ENCODE results near the gene CADM1. TPM values are rescaled to one million over a fixed set of nuclear protein-coding genes. Genes with fewer than 3 reads are reported as not detected.

The CADM1 gene
- total and polyA plus RNA-seq, 8 donors, result 0.58 to 29.7 (median 5.3) TPM

DNA sequence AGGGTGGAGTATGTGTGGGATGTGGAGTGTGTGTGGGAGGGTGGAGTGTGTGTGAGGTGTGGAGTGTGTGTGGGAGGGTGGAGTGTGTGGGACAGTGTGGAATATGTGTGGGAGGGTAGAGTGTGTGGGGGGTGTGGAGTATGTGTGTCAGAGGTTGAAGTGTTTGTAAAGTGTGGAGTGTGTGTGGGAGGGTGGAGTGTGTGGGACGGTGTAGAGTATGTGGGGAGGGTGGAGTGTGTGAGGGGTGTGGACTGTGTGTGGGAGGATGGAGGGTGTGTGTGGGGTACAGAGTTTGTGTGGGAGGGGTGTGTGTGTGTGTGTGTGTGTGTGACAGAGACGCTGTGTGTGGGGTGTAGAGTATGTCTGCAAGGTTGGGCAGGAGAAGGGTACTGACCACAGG lies 355.5 kb downstream of the CADM1 start:
- no peak for DNase-seq
- TF ChIP-seq POLR2A (IDR thresholded peaks at IDR 0.05) (no peak), EP300 (IDR thresholded peaks at IDR 0.05) (no peak), POLR2AphosphoS5 (IDR thresholded peaks at IDR 0.05) (no peak)
- TF ChIP-seq, protein P1, sequence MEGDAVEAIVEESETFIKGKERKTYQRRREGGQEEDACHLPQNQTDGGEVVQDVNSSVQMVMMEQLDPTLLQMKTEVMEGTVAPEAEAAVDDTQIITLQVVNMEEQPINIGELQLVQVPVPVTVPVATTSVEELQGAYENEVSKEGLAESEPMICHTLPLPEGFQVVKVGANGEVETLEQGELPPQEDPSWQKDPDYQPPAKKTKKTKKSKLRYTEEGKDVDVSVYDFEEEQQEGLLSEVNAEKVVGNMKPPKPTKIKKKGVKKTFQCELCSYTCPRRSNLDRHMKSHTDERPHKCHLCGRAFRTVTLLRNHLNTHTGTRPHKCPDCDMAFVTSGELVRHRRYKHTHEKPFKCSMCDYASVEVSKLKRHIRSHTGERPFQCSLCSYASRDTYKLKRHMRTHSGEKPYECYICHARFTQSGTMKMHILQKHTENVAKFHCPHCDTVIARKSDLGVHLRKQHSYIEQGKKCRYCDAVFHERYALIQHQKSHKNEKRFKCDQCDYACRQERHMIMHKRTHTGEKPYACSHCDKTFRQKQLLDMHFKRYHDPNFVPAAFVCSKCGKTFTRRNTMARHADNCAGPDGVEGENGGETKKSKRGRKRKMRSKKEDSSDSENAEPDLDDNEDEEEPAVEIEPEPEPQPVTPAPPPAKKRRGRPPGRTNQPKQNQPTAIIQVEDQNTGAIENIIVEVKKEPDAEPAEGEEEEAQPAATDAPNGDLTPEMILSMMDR (IDR thresholded peaks at IDR 0.05), result no peak
- intact Hi-C loops (cut with DNase I; ENCODE audit: low total_unique reads), result no loop called here
- no peaks in the 10 kb centered on the region for H3K36me3 ChIP-seq
- no peak overlapping the region for H3K4me3 ChIP-seq
- H3K27me3 ChIP-seq, result peaks cover 0 to 10% (median 0%) of the 10 kb centered on the region in 3 donors
- H3K9me3 ChIP-seq, result no peaks in the 10 kb centered on the region
- whole genome bisulfite sequencing, 5 donors, result 63 to 73% (median 70%) methylated on average over 2 of the region's 2 CpGs
- no peaks in the 10 kb centered on the region for H3K4me1 ChIP-seq
- H3K27ac ChIP-seq, result no peak overlapping the region

GRCh38 chr11:115148101-115148500 lies 356.1 kb downstream of the CADM1 start:
- Histone ChIP-seq H3K4me1 (no peaks in the 10 kb centered on the region), H3K27ac (no peak overlapping the region), H3K36me3 (no peaks in the 10 kb centered on the region), H3K9me3 (no peaks in the 10 kb centered on the region), H3K4me3 (no peak overlapping the region), H3K27me3 (peaks cover 0 to 10% (median 0%) of the 10 kb centered on the region in 3 donors)
- 90 to 96% (median 93%) methylated on average over 4 of the region's 4 CpGs for WGBS, 5 donors
- TF ChIP-seq POLR2A (IDR thresholded peaks at IDR 0.05) (no peak), POLR2AphosphoS5 (IDR thresholded peaks at IDR 0.05) (no peak), EP300 (IDR thresholded peaks at IDR 0.05) (no peak)
- TF ChIP-seq, protein P1 (IDR thresholded peaks at IDR 0.05), result no peak
- no peak for DNase-seq
- intact Hi-C loops (cut with DNase I; ENCODE audit: low total_unique reads), result no loop called here

GRCh38 chr11:115147243-115147807 lies 356.9 kb downstream of the CADM1 start:
- intact Hi-C loops (cut with DNase I; ENCODE audit: low total_unique reads), result no loop called here
- Histone ChIP-seq H3K4me1 (no peaks in the 10 kb centered on the region), H3K27ac (no peak overlapping the region), H3K36me3 (no peaks in the 10 kb centered on the region), H3K27me3 (peaks cover 0 to 10% (median 0%) of the 10 kb centered on the region in 3 donors), H3K4me3 (no peak overlapping the region), H3K9me3 (no peaks in the 10 kb centered on the region)
- TF ChIP-seq POLR2A (IDR thresholded peaks at IDR 0.05), result no peak
- TF ChIP-seq EP300 (IDR thresholded peaks at IDR 0.05), result no peak
- TF ChIP-seq, protein P1 (IDR thresholded peaks at IDR 0.05), result no peak
- TF ChIP-seq POLR2AphosphoS5 (IDR thresholded peaks at IDR 0.05), result no peak
- WGBS, 5 donors, result 89 to 92% (median 90%) methylated on average over 7 of the region's 7 CpGs
- no peak for DNase-seq

- H3K27ac ChIP-seq, result no peak overlapping the region
- no peak for DNase-seq
- intact Hi-C loops (cut with DNase I; ENCODE audit: low total_unique reads), result no loop called here
- peaks cover 0 to 14% (median 0%) of the 10 kb centered on the region in 3 donors for H3K27me3 ChIP-seq
- no peak overlapping the region for H3K4me3 ChIP-seq
- no peaks in the 10 kb centered on the region for H3K36me3 ChIP-seq
- TF ChIP-seq EP300 (IDR thresholded peaks at IDR 0.05) (no peak), POLR2AphosphoS5 (IDR thresholded peaks at IDR 0.05) (no peak), POLR2A (IDR thresholded peaks at IDR 0.05) (no peak)
- TF ChIP-seq, protein P1 (IDR thresholded peaks at IDR 0.05), result no peak
- H3K4me1 ChIP-seq, result no peaks in the 10 kb centered on the region
- WGBS, 5 donors, result 67 to 83% (median 74%) methylated on average over 6 of the region's 6 CpGs
- no peaks in the 10 kb centered on the region for H3K9me3 ChIP-seq
These were observed 357.8 kb downstream of the CADM1 start for GRCh38 chr11:115146425-115146824.

Measured in stomach (tissue), 9 donors.